Measurements from ENCODE around the gene LIPN. TPM values are rescaled to one million over a fixed set of nuclear protein-coding genes. Genes with fewer than 3 reads are reported as not detected.

Gene LIPN
- total RNA-seq, 3 donors from 2014 or later, result not detected

DNA sequence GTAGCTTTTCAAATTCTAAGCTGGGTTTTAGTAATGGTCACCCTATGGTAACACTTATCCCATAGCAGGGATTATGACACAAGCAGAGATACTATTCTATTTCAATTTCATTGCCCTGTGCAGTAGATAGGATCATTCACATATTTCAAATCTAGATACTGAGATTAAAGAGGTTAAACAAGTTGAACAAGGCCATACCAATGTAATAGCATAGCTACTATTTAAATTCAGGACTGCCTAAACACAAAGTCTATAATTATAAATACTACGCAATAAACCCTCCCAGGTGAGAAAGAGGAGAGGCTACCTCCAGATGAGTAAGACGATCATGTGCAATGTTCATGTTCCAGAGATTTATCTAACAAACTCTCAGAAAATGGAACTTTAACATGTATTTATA lies 43.8 kb downstream of the LIPN start:
- ATAC-seq (peak; percentile 56), DNase-seq (no peak)
- Histone ChIP-seq H3K9me3 (no peaks in the 10 kb centered on the region), H3K4me3 (no peak overlapping the region), H3K36me3 (ENCODE audit: low read depth) (no peaks in the 10 kb centered on the region), H3K4me1 (ENCODE audit: low read depth) (no peaks in the 10 kb centered on the region)
- TF ChIP-seq, protein P1, sequence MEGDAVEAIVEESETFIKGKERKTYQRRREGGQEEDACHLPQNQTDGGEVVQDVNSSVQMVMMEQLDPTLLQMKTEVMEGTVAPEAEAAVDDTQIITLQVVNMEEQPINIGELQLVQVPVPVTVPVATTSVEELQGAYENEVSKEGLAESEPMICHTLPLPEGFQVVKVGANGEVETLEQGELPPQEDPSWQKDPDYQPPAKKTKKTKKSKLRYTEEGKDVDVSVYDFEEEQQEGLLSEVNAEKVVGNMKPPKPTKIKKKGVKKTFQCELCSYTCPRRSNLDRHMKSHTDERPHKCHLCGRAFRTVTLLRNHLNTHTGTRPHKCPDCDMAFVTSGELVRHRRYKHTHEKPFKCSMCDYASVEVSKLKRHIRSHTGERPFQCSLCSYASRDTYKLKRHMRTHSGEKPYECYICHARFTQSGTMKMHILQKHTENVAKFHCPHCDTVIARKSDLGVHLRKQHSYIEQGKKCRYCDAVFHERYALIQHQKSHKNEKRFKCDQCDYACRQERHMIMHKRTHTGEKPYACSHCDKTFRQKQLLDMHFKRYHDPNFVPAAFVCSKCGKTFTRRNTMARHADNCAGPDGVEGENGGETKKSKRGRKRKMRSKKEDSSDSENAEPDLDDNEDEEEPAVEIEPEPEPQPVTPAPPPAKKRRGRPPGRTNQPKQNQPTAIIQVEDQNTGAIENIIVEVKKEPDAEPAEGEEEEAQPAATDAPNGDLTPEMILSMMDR (IDR thresholded peaks at IDR 0.05), result no peak
- intact Hi-C loops (cut with DNase I, micrococcal nuclease), result no loop called here

DNA sequence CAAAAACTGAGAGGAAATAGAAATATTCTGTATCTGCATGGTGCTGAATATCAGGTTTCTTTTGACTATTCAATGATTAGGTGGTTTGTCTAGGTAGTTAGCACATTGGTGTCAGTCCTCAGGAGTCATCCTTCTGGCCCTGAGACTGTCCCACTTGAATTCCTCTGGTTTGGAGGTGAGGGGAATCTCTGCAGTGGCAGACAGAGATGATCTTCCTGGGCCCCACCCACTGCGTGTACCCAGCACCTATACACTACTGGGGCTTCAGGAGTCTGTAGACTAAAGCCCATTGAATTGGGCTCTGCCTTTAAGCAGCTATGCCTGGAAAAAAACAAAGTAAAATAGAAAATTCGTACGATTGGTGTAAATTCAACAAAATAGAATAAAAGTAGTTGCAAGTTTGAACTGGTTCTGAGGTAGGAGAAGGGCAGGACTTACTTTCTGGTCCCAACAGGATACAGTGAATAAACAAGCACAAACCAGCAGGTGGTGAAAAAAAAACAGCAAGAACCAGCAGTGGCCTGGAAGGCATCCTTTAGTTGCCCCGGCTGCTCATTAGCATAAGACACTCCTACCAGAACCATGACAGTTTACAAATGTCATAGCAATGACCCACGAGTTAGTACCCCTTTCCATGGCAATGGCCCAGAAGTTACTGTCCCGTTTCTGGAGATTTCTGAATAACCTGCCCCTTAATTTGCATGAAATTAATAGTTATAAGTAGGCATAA lies 44.4 kb downstream of the LIPN start:
- H3K9me3 ChIP-seq, result no peaks in the 10 kb centered on the region
- no peak for ATAC-seq
- DNase-seq, result no peak
- H3K4me3 ChIP-seq, result no peak overlapping the region
- no peaks in the 10 kb centered on the region for H3K36me3 ChIP-seq (ENCODE audit: low read depth)
- H3K4me1 ChIP-seq (ENCODE audit: low read depth), result no peaks in the 10 kb centered on the region
- TF ChIP-seq, protein P1 (IDR thresholded peaks at IDR 0.05), result no peak
- intact Hi-C loops (cut with DNase I, micrococcal nuclease), result no loop called here

DNA sequence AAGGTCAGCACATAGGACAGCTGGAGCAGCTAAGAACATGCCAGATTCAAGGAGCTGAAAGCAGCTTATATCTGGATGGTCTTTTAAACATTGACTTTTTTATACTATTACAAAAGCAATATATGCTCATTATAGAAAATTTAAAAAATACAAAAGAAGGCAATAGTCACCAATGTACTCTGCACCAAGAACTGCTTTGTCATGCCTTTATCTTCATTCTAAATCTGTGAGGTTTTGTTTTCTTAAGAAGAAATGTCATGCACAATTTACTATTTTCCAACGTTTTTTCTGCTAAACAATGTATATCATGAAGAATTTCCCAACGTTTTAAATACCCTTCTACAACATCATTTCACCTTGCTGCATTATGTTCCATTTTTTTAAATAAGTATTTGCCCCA lies 45.5 kb downstream of the LIPN start:
- no peaks in the 10 kb centered on the region for H3K36me3 ChIP-seq (ENCODE audit: low read depth)
- no peak for DNase-seq
- H3K4me1 ChIP-seq (ENCODE audit: low read depth), result no peaks in the 10 kb centered on the region
- no peak overlapping the region for H3K4me3 ChIP-seq
- H3K9me3 ChIP-seq, result no peaks in the 10 kb centered on the region
- TF ChIP-seq, protein P1 (IDR thresholded peaks at IDR 0.05), result no peak
- ATAC-seq, result no peak
- intact Hi-C loops (cut with DNase I, micrococcal nuclease), result no loop called here

GRCh38 chr10:88805924-88806323 lies 46.1 kb downstream of the LIPN start:
- Histone ChIP-seq H3K9me3 (no peaks in the 10 kb centered on the region), H3K36me3 (ENCODE audit: low read depth) (no peaks in the 10 kb centered on the region), H3K4me1 (ENCODE audit: low read depth) (no peaks in the 10 kb centered on the region), H3K4me3 (no peak overlapping the region)
- intact Hi-C loops (cut with DNase I, micrococcal nuclease), result no loop called here
- DNase-seq (no peak), ATAC-seq (no peak)
- TF ChIP-seq, protein P1 (IDR thresholded peaks at IDR 0.05), result no peak

DNA sequence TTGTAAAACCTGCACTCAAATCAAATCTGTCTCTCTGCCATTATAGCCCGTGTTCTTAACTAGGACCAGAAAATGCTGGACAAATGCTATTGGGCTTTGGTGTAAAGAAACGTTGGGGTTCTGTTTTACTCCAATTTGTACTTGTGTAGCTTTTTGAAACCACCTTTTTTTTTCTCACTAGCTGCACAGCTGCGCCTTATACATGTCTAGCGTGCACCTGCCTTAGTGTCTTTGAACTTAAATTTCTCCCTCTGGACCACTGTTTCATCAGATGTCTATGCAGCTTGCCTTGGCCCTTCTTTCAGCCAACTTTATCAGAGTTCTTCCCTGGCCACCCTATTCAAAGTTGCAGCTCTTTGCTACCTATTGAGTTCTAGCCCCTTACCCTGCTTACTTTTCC lies 49.8 kb downstream of the LIPN start:
- intact Hi-C loops (cut with DNase I, micrococcal nuclease), result no loop called here
- no peak overlapping the region for H3K4me3 ChIP-seq
- DNase-seq (no peak), ATAC-seq (no peak)
- no peaks in the 10 kb centered on the region for H3K4me1 ChIP-seq (ENCODE audit: low read depth)
- H3K36me3 ChIP-seq (ENCODE audit: low read depth), result no peaks in the 10 kb centered on the region
- no peaks in the 10 kb centered on the region for H3K9me3 ChIP-seq
- TF ChIP-seq, protein P1 (IDR thresholded peaks at IDR 0.05), result no peak

Measured in mucosa of descending colon (tissue), 3 donors.